ENCODE measurements around the gene ITIH1.

ITIH1 gene

DNA sequence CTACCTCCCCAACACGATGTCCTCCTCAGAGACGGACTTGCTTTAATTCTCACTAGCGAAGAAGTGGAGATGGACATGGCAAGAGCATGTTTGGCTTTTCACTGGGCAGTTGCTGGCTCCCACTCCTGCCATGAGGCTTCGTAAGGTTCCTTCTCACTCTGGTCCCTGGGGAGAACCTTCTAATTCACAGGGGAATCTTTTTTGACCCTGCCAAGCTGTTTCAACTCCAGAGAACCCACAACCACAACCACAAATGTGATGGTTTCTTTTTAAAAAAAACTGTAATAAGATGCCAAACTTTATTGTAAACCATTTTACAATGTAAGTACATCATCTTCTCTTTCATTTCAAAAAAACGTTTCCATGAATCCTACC, 59.1 kb downstream of the ITIH1 start:
- H3K27ac ChIP-seq (ENCODE audit: poor library complexity, severe bottlenecking): no peak overlapping the region

DNA sequence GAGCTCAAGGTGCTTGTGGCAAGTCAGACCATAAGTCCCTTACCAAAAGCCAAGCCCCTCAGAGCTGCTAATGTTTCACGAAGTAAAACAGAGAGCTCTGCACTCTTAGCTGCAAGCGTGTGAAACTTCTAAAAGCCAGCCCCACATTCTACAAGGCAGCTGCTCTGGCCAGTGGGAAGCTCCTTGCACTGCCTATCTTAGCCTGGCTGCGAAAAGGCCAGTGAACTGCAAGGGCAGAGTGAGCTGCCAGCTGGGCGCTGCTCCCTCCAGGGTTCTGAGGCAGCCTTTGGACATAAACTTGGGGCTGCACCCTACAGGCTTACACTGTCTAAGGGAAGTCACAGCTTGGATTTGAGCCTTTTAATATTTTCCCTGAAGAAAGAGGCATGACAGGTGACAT, 59.6 kb downstream of the ITIH1 start:
- no peak overlapping the region for H3K27ac ChIP-seq (ENCODE audit: poor library complexity, severe bottlenecking)
- TF ChIP-seq, protein P1, sequence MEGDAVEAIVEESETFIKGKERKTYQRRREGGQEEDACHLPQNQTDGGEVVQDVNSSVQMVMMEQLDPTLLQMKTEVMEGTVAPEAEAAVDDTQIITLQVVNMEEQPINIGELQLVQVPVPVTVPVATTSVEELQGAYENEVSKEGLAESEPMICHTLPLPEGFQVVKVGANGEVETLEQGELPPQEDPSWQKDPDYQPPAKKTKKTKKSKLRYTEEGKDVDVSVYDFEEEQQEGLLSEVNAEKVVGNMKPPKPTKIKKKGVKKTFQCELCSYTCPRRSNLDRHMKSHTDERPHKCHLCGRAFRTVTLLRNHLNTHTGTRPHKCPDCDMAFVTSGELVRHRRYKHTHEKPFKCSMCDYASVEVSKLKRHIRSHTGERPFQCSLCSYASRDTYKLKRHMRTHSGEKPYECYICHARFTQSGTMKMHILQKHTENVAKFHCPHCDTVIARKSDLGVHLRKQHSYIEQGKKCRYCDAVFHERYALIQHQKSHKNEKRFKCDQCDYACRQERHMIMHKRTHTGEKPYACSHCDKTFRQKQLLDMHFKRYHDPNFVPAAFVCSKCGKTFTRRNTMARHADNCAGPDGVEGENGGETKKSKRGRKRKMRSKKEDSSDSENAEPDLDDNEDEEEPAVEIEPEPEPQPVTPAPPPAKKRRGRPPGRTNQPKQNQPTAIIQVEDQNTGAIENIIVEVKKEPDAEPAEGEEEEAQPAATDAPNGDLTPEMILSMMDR (IDR thresholded peaks at IDR 0.05; ENCODE audit: poor library complexity, severe bottlenecking): no peak

More for the DNA sequence above, 59.1 kb downstream of the ITIH1 start:
- Histone ChIP-seq H3K36me3 (ENCODE audit: low read depth) (no peaks in the 10 kb centered on the region), H3K9me3 (ENCODE audit: severe bottlenecking) (no peaks in the 10 kb centered on the region), H3K27me3 (ENCODE audit: insufficient read depth, poor library complexity, severe bottlenecking) (no peaks in the 10 kb centered on the region), H3K4me3 (ENCODE audit: severe bottlenecking) (no peak overlapping the region), H3K4me1 (ENCODE audit: insufficient read depth, poor library complexity, severe bottlenecking) (peaks cover 3% of the 10 kb centered on the region)
- TF ChIP-seq, protein P1 (IDR thresholded peaks at IDR 0.05; ENCODE audit: poor library complexity, severe bottlenecking): no peak
- ATAC-seq (ENCODE audit: low read depth) (no peak), DNase-seq (ENCODE audit: low spot score) (no peak)

DNA sequence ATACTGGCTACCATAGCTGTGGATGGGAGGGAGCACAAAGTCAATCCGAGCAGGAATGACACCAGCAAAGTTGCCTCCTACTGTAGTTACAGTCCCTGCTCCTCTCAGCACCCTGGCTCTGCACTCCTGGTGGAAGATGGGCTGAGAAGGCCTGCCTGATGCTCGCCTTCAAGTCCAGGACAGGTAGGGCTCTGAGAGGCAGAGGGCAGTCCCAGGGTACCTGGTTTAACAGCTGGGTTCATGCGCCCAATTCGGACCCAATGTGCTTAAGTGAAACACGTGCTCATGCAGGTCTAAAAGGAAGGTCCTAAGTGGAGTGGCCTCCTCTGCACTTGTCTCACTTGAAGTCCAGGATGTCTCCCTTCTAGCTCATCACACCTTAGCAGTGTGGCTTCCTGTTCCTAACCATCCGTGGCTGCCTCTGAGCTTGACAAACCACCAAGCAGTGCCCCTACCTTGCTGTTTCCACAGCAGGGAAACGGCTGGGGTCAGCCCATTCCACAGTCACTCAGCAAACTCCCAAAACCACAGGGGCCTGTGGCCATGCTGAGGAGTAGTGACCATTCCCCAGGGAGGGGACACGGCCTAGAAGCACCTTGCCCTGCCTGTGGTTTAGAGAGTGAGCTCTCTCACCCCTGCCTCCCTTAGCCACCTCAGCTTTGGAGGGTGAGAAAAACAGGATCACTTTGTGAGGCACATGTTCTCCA, 61.3 kb downstream of the ITIH1 start:
- no peaks in the 10 kb centered on the region for H3K27me3 ChIP-seq (ENCODE audit: insufficient read depth, poor library complexity, severe bottlenecking)
- H3K4me1 ChIP-seq (ENCODE audit: insufficient read depth, poor library complexity, severe bottlenecking): no peaks in the 10 kb centered on the region
- H3K36me3 ChIP-seq (ENCODE audit: low read depth): no peaks in the 10 kb centered on the region
- DNase-seq (ENCODE audit: low spot score): no peak
- H3K4me3 ChIP-seq (ENCODE audit: severe bottlenecking): no peak overlapping the region
- ATAC-seq (ENCODE audit: low read depth): no peak
- TF ChIP-seq, protein P1 (IDR thresholded peaks at IDR 0.05; ENCODE audit: poor library complexity, severe bottlenecking): no peak
- H3K9me3 ChIP-seq (ENCODE audit: severe bottlenecking): no peaks in the 10 kb centered on the region
- H3K27ac ChIP-seq (ENCODE audit: poor library complexity, severe bottlenecking): no peak overlapping the region

More for the DNA sequence above, 59.6 kb downstream of the ITIH1 start:
- Histone ChIP-seq H3K36me3 (ENCODE audit: low read depth) (no peaks in the 10 kb centered on the region), H3K27me3 (ENCODE audit: insufficient read depth, poor library complexity, severe bottlenecking) (no peaks in the 10 kb centered on the region), H3K9me3 (ENCODE audit: severe bottlenecking) (no peaks in the 10 kb centered on the region), H3K4me3 (ENCODE audit: severe bottlenecking) (no peak overlapping the region), H3K4me1 (ENCODE audit: insufficient read depth, poor library complexity, severe bottlenecking) (no peaks in the 10 kb centered on the region)
- DNase-seq (ENCODE audit: low spot score) (no peak), ATAC-seq (ENCODE audit: low read depth) (no peak)

DNA sequence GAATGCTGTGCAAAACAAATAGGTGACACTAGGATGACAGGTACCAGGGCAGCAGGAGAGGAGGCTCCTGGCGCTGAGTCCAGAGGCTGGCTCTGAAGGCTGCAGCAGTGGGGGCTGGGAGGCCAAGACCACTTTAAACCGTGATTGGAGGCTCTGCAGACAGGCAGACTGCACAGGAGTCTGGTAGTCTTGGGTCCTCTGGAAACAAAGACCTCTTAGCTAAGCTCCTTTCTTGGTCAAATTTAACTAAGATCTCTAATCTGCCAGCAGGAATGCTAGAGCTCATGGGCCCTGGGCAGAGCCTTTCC, 61.8 kb downstream of the ITIH1 start:
- no peak overlapping the region for H3K27ac ChIP-seq (ENCODE audit: poor library complexity, severe bottlenecking)
- H3K4me3 ChIP-seq (ENCODE audit: severe bottlenecking): no peak overlapping the region
- DNase-seq (ENCODE audit: low spot score) (no peak), ATAC-seq (ENCODE audit: low read depth) (no peak)
- no peaks in the 10 kb centered on the region for H3K9me3 ChIP-seq (ENCODE audit: severe bottlenecking)
- TF ChIP-seq, protein P1 (IDR thresholded peaks at IDR 0.05; ENCODE audit: poor library complexity, severe bottlenecking): no peak
- no peaks in the 10 kb centered on the region for H3K36me3 ChIP-seq (ENCODE audit: low read depth)
- no peaks in the 10 kb centered on the region for H3K4me1 ChIP-seq (ENCODE audit: insufficient read depth, poor library complexity, severe bottlenecking)
- H3K27me3 ChIP-seq (ENCODE audit: insufficient read depth, poor library complexity, severe bottlenecking): no peaks in the 10 kb centered on the region

DNA sequence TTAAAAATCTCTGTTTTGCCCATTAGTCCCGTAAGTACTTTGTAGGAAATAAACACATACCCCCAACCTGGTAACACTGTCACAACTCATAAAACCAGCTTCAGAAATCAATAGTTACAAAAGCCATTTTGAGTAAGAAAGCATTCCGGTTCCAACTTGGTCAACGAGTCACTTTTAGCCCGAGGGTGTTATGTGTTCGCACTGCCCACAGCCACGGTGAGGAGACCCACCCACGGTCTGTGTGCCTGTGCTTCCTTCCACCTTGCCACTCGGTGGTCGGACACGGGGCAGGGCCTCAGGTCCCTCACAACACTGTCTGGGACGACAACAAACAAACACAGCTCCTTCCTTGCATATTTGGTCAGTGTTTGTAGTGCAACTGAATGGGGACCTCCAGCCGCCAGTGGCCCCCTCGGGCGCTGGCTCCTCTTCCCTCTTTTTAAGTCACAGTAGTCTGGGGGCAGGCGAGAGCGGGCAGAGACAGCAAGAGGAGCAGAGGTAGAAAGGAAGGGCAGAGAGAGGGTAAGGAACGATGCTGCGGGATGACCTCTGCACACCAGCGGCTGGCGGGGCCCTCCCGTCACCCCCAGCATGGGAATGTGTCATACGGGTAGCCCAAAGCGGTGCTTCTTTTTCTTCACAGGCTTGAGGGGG, 62.6 kb downstream of the ITIH1 start:
- ATAC-seq (ENCODE audit: low read depth) (no peak), DNase-seq (ENCODE audit: low spot score) (no peak)
- no peaks in the 10 kb centered on the region for H3K27me3 ChIP-seq (ENCODE audit: insufficient read depth, poor library complexity, severe bottlenecking)
- H3K27ac ChIP-seq (ENCODE audit: poor library complexity, severe bottlenecking): no peak overlapping the region
- H3K4me3 ChIP-seq (ENCODE audit: severe bottlenecking): no peak overlapping the region
- TF ChIP-seq, protein P1 (IDR thresholded peaks at IDR 0.05; ENCODE audit: poor library complexity, severe bottlenecking): no peak
- H3K36me3 ChIP-seq (ENCODE audit: low read depth): no peaks in the 10 kb centered on the region
- H3K4me1 ChIP-seq (ENCODE audit: insufficient read depth, poor library complexity, severe bottlenecking): no peaks in the 10 kb centered on the region
- no peaks in the 10 kb centered on the region for H3K9me3 ChIP-seq (ENCODE audit: severe bottlenecking)
